Right hindlimb (tissue), 1 donor: ENCODE data around the gene FAM72C.
A peak's percentile ranks its signal among the peaks of the same experiment; 100 is the strongest.
"Not testable (repeated sequence)": the region's sequence is repeated elsewhere in the genome, so short reads cannot be mapped to it uniquely, and the experiment has no call there.

Source experiments
- DNase-seq: peaks from one replicate; pipeline ENCODE4 v3.0.0-alpha.2; 2018

The FAM72C gene

GRCh38 chr1:143984721-143985473 lies 13.1 kb upstream of the FAM72C start:
- DNase-seq = not testable (repeated sequence)

GRCh38 chr1:143974416-143974815 lies 2.6 kb upstream of the FAM72C start:
- peak; percentile 21 for DNase-seq

- not testable (repeated sequence) for DNase-seq
Measured at GRCh38 chr1:143973876-143974414, 2.2 kb upstream of the FAM72C start.

- not testable (repeated sequence) for DNase-seq
Measured at GRCh38 chr1:143972753-143973326, 1.1 kb upstream of the FAM72C start.

GRCh38 chr1:143965860-143966259 lies 5.9 kb downstream of the FAM72C start:
- DNase-seq = not testable (repeated sequence)

GRCh38 chr1:143964294-143964693 lies 7.5 kb downstream of the FAM72C start:
- not testable (repeated sequence) for DNase-seq

GRCh38 chr1:143955930-143956329 lies 15.9 kb downstream of the FAM72C start:
- DNase-seq = not testable (repeated sequence)

GRCh38 chr1:143952913-143953312 lies 18.9 kb downstream of the FAM72C start:
- not testable (repeated sequence) for DNase-seq

- DNase-seq = not testable (repeated sequence)
Measured at GRCh38 chr1:143951485-143952391, 20.0 kb downstream of the FAM72C start.

- DNase-seq = not testable (repeated sequence)
Measured at GRCh38 chr1:143947749-143948148, 24.0 kb downstream of the FAM72C start.

GRCh38 chr1:143945253-143945652 lies 26.5 kb downstream of the FAM72C start:
- DNase-seq = not testable (repeated sequence)

- DNase-seq = not testable (repeated sequence)
Measured at GRCh38 chr1:143944576-143945240, 27.1 kb downstream of the FAM72C start.

GRCh38 chr1:143943319-143943978 lies 28.3 kb downstream of the FAM72C start:
- not testable (repeated sequence) for DNase-seq

- DNase-seq = not testable (repeated sequence)
Measured at GRCh38 chr1:143942238-143942860, 29.4 kb downstream of the FAM72C start.

- not testable (repeated sequence) for DNase-seq
Measured at GRCh38 chr1:143939666-143940065, 32.1 kb downstream of the FAM72C start.

GRCh38 chr1:143938922-143939321 lies 32.9 kb downstream of the FAM72C start:
- not testable (repeated sequence) for DNase-seq

- DNase-seq = not testable (repeated sequence)
Measured at GRCh38 chr1:143936457-143937115, 35.2 kb downstream of the FAM72C start.

- not testable (repeated sequence) for DNase-seq
Measured at GRCh38 chr1:143919127-143919526, 52.7 kb downstream of the FAM72C start.

GRCh38 chr1:143918552-143918951 lies 53.2 kb downstream of the FAM72C start:
- not testable (repeated sequence) for DNase-seq

- not testable (repeated sequence) for DNase-seq
Measured at GRCh38 chr1:143913705-143914104, 58.1 kb downstream of the FAM72C start.
